HEK293T (cell line): ENCODE measurements around the gene RAB26.

Experiments
- BHLHE40 ChIP-seq: fragments of 450-650 bp; IDR thresholded peaks from 2 replicates; pipeline ENCODE4 v1.6.1; 2016; ENCODE audit warnings: mild to moderate bottlenecking, moderate library complexity, borderline replicate concordance
- ELF4 ChIP-seq: fragments of 450-650 bp; IDR thresholded peaks from 2 replicates; pipeline ENCODE4 v1.6.1; 2017; ENCODE audit warnings: antibody characterized with exemption
- FOXA1 ChIP-seq: fragments of 450-650 bp; IDR thresholded peaks from 2 replicates; pipeline ENCODE4 v1.6.1; 2016; ENCODE audit warnings: mild to moderate bottlenecking
- HDGF ChIP-seq: fragments of 450-650 bp; IDR thresholded peaks from 2 replicates; pipeline ENCODE4 v1.6.1; 2017; ENCODE audit warnings: antibody characterized with exemption, borderline replicate concordance
- SP1 ChIP-seq: fragments of 450-650 bp; IDR thresholded peaks from 2 replicates; pipeline ENCODE4 v1.6.1; 2017
- SUZ12 ChIP-seq: fragments of 450-650 bp; IDR thresholded peaks from 2 replicates; pipeline ENCODE4 v1.6.1; 2016; ENCODE audit warnings: mild to moderate bottlenecking
- ZNF384 ChIP-seq: fragments of 450-650 bp; IDR thresholded peaks from 2 replicates; pipeline ENCODE4 v1.6.1; 2016

- TF ChIP-seq ZNF384 (no peak), SP1 (no peak), BHLHE40 (no peak), FOXA1 (no peak), HDGF (no peak), ELF4 (no peak), SUZ12 (no peak)
These were observed 4.4 kb upstream of the RAB26 start for GRCh38 chr16:2143878-2144485.
